ENCODE data around the gene STAG1.

STAG1 gene

GRCh38 chr3:136432685-136433084 is 319.5 kb downstream of the STAG1 start:
- H3K4me3 ChIP-seq (ENCODE audit: low read length) = no peak overlapping the region
- no peak for TF ChIP-seq CTCF (IDR thresholded peaks at IDR 0.05; ENCODE audit: insufficient read depth, low read depth, low read length, missing control alignments)
- DNase-seq (ENCODE audit: low read depth) = no peak

DNA sequence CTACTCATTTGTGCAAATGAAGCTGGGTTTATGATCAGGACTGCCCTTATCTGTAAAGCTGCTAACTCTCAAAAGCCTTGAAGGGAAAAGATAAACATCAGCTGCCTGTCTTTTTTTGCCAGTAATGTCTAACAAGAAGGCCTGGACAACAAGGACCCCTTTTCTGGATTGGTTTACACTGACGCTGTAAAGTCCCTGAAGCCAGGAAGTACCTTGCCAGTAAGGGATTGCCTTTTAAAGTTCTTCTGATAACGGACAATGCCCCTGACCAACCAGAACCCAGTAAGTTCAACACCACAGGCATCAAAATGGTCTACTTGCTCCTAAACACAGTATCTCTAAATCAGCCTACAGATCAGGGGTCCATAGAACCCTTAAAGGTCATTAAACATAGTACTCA is 324.0 kb downstream of the STAG1 start:
- TF ChIP-seq CTCF (IDR thresholded peaks at IDR 0.05; ENCODE audit: insufficient read depth, low read depth, low read length, missing control alignments) = no peak
- no peak for DNase-seq (ENCODE audit: low read depth)
- no peak overlapping the region for H3K4me3 ChIP-seq (ENCODE audit: low read length)

DNA sequence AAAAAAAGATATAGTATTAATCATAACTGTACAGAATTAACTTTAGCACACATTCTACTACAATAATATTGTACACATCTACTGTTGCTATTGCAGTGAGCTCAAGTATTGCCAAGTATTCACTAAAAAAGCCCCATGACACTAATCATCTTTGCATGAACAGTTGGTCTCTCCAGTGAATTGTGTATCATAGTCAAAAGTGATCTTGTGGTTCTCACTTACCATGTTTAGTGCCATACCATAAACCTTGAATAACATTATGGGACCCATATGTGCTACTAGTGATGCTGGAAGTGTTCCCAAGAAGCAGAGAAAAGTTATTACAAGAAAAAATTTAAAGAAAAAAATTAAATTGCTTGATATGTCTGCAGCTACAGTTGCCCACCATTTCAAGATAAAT is 324.9 kb downstream of the STAG1 start:
- TF ChIP-seq CTCF (IDR thresholded peaks at IDR 0.05; ENCODE audit: insufficient read depth, low read depth, low read length, missing control alignments) = no peak
- H3K4me3 ChIP-seq (ENCODE audit: low read length) = no peak overlapping the region
- no peak for DNase-seq (ENCODE audit: low read depth)

DNA sequence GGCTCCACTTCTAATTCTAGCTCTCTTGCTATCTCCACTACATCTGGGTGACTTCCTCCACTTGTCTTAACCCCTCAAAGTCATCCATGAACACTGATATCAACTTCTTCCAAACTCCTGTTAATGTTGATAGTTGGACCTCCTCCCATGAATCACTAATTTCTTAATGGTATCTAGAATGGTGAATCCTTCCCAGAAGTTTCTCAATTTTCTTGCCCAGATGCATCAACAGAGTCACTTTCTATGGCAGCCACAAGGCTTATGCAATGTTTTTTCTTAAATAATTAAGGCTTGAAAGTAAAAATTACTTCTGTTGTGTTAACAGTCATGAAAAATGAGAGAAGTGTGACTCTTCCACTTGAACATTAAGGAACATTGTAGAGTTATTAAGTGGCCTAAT is 337.7 kb downstream of the STAG1 start:
- TF ChIP-seq CTCF (IDR thresholded peaks at IDR 0.05; ENCODE audit: insufficient read depth, low read depth, low read length, missing control alignments) = no peak
- H3K4me3 ChIP-seq (ENCODE audit: low read length) = no peak overlapping the region
- DNase-seq (ENCODE audit: low read depth) = no peak

- TF ChIP-seq CTCF (IDR thresholded peaks at IDR 0.05; ENCODE audit: insufficient read depth, low read depth, low read length, missing control alignments) = no peak
- no peak overlapping the region for H3K4me3 ChIP-seq (ENCODE audit: low read length)
- no peak for DNase-seq (ENCODE audit: low read depth)
These were observed 339.9 kb downstream of the STAG1 start for GRCh38 chr3:136412307-136412706.

DNA sequence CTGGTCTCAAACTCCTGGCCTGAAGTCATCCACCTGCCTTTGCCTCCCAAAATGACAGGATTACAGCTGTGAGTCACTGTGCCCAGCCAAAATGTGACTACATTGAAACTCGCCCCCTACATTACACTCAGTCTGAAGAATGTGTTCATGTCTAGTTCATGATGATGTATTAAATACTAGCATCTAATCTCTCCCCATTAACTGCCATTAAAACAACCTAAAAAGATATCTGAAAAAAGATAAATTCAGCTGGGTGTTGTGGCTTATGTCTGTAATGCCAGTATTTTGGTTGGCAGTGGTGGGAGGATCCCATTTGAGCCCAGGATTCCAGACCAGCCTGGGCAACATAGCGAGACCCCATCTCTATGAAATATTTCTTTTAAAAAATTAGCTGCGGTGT is 342.6 kb downstream of the STAG1 start:
- TF ChIP-seq CTCF (IDR thresholded peaks at IDR 0.05; ENCODE audit: insufficient read depth, low read depth, low read length, missing control alignments) = no peak

DNA sequence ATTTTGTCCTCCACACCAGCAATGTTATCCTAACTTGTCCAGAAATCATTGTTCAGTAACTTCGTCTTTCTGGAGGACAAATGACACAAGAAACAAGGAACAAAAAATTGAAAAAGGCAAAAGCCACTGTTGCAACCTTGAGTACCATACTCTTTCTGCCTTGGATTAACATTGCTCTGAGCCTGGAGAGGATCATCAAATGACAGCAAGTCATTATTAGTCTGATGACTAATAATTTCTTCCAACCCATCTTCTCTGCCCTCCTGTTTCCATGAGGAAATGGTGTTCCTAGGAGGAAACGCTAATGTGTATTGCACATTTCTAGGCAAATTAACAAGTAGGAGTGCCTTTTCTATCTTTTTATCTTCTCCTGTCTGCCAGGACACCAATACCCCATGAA is 348.1 kb downstream of the STAG1 start:
- TF ChIP-seq CTCF (IDR thresholded peaks at IDR 0.05; ENCODE audit: insufficient read depth, low read depth, low read length, missing control alignments) = no peak
- H3K4me3 ChIP-seq (ENCODE audit: low read length) = no peak overlapping the region
- DNase-seq (ENCODE audit: low read depth) = peak; percentile 3

More for the DNA sequence above, 342.6 kb downstream of the STAG1 start:
- peak; percentile 4 for DNase-seq (ENCODE audit: low read depth)
- no peak overlapping the region for H3K4me3 ChIP-seq (ENCODE audit: low read length)
